ENCODE measurements around the gene ARPC3. TPM values are rescaled to one million over a fixed set of nuclear protein-coding genes. Genes with fewer than 3 reads are reported as not detected.
"Not testable (repeated sequence)": the region's sequence is repeated elsewhere in the genome, so short reads cannot be mapped to it uniquely, and the experiment has no call there.

Gene ARPC3
- total and polyA plus RNA-seq, 9 of the 15 experiments (the other 6 are each of a cell fraction or from before 2014, with no cell fraction given) = 74.2 to 575 (median 345) TPM

- H3K79me2 ChIP-seq (ENCODE audit: control insufficient read depth, insufficient read depth, low read length); H3K9ac ChIP-seq (ENCODE audit: insufficient read depth in 1 of 2, low read depth in 2 of 2, low read length in 2 of 2); BruUV-seq (replicated peaks); ATAC-seq; H3K36me3 ChIP-seq (ENCODE audit: control insufficient read depth, insufficient read depth, low read length); H3K9me1 ChIP-seq (ENCODE audit: control insufficient read depth, insufficient read depth, low read length); H3K4me3 ChIP-seq; H3K27ac ChIP-seq (ENCODE audit: extremely low read depth, low read depth, low read length); H3K9me3 ChIP-seq (replicated peaks; ENCODE audit: control insufficient read depth, insufficient read depth, low read depth, low read length); H3K4me2 ChIP-seq (ENCODE audit: insufficient read depth, low read length); H2AFZ ChIP-seq (ENCODE audit: low read depth, low read length); FAIRE-seq; H4K20me1 ChIP-seq (replicated peaks; ENCODE audit: control insufficient read depth, insufficient read depth, low read length); CTCF ChIA-PET (ENCODE audit: low intra/inter-chr PET ratio); H3K27me3 ChIP-seq (ENCODE audit: control insufficient read depth in 2 of 2, insufficient read depth in 2 of 2, low read length in 2 of 2); POLR2A ChIA-PET; DNase-seq (ENCODE audit: extremely low read depth in 1 of 4, low spot score in 3 of 4): not testable (repeated sequence)
- WGBS (ENCODE audit: insufficient coverage, low coverage, missing lambda C conversion rate) = 85% methylated on average over 8 of the region's 15 CpGs
- in situ Hi-C loops (cut with MboI) = loop anchor here (5.0 to 10.0 kb wide), 2 partner anchors 62 to 325 kb away; no protein-coding TSS in a partner anchor
- H3K4me1 ChIP-seq (replicated peaks in 1 of 2; ENCODE audit: control insufficient read depth in 2 of 2, insufficient read depth in 2 of 2, low read length in 2 of 2) = peaks cover 7 to 18% of the 10 kb centered on the region in 2 experiments; a peak in 4 of 5 replicates
- intact Hi-C loops (cut with micrococcal nuclease) = loop anchor here (5.0 kb wide), 1 partner anchor 42 kb away; no protein-coding TSS in a partner anchor
Observed at GRCh38 chr12:110429676-110430075, 20.5 kb downstream of the ARPC3 start.

GRCh38 chr12:110426406-110426805, 23.7 kb downstream of the ARPC3 start:
- DNase-seq (ENCODE audit: extremely low read depth in 1 of 4, low spot score in 3 of 4) (no peak), FAIRE-seq (no peak), ATAC-seq (no peak)
- H3K9me3 ChIP-seq (replicated peaks; ENCODE audit: control insufficient read depth, insufficient read depth, low read depth, low read length) = no peaks in the 10 kb centered on the region
- H3K4me3 ChIP-seq = no peak overlapping the region
- POLR2A ChIA-PET = no interaction called here
- H3K27ac ChIP-seq (ENCODE audit: extremely low read depth, low read depth, low read length) = no peak overlapping the region
- no peaks in the 10 kb centered on the region for H4K20me1 ChIP-seq (replicated peaks; ENCODE audit: control insufficient read depth, insufficient read depth, low read length)
- intact Hi-C loops (cut with micrococcal nuclease) (no loop called here), in situ Hi-C loops (cut with MboI) (loop anchor here (10.0 kb wide), 1 partner anchor 322 kb away; no protein-coding TSS in a partner anchor)
- peaks cover 12 to 18% of the 10 kb centered on the region in 2 experiments; a peak in 4 of 5 replicates for H3K4me1 ChIP-seq (replicated peaks in 1 of 2; ENCODE audit: control insufficient read depth in 2 of 2, insufficient read depth in 2 of 2, low read length in 2 of 2)
- H3K4me2 ChIP-seq (ENCODE audit: insufficient read depth, low read length) = no peak overlapping the region
- H3K9ac ChIP-seq (ENCODE audit: insufficient read depth in 1 of 2, low read depth in 2 of 2, low read length in 2 of 2) = no peak overlapping the region
- TF ChIP-seq ADNP (tag; IDR thresholded peaks at IDR 0.05) (peak; percentile 45; the same call in 1 of the 2 replicates), SMARCA4 (IDR thresholded peaks at IDR 0.05) (0 out of 2 replicates have a peak, but pooled peaks have one; percentile 34), TEAD4 (IDR thresholded peaks at IDR 0.05; ENCODE audit: low read length) (peak; percentile 51; the same call in 1 of the 2 replicates), TEAD4 (CRISPR knock-in tag; IDR thresholded peaks at IDR 0.05; ENCODE audit: borderline replicate concordance) (no peak), MEIS2 (IDR thresholded peaks at IDR 0.05; ENCODE audit: partially characterized antibody) (peak; percentile 65), GABPB2 (CRISPR knock-in tag; conservative IDR thresholded peaks at IDR 0.05) (no peak), NR2C1 (IDR thresholded peaks at IDR 0.05) (no peak), NR2C1 (tag; IDR thresholded peaks at IDR 0.05) (no peak), CBFA2T3 (IDR thresholded peaks at IDR 0.05) (peak; percentile 42), ARID1B (IDR thresholded peaks at IDR 0.05) (peak; percentile 49), TCF3 (CRISPR knock-in tag; IDR thresholded peaks at IDR 0.05) (peak; percentile 52), ZNF668 (CRISPR knock-in tag; IDR thresholded peaks at IDR 0.05) (no peak), NR1H2 (CRISPR knock-in tag; IDR thresholded peaks at IDR 0.05) (no peak), RFX1 (IDR thresholded peaks at IDR 0.05) (no peak), TAL1 (IDR thresholded peaks at IDR 0.05) (peak; percentile 35), PBX2 (CRISPR knock-in tag; IDR thresholded peaks at IDR 0.05; ENCODE audit: low read depth) (no peak), PBX2 (tag; conservative IDR thresholded peaks at IDR 0.05; ENCODE audit: low read depth) (peak; percentile 40; the same call in 1 of the 2 replicates)
- no peaks in the 10 kb centered on the region for H3K79me2 ChIP-seq (ENCODE audit: control insufficient read depth, insufficient read depth, low read length)
- H2AFZ ChIP-seq (ENCODE audit: low read depth, low read length) = peak overlapping the region; percentile 74; the same call in 1 of the 2 replicates
- H3K27me3 ChIP-seq (ENCODE audit: control insufficient read depth in 2 of 2, insufficient read depth in 2 of 2, low read length in 2 of 2) = no peaks in the 10 kb centered on the region
- CTCF ChIA-PET (ENCODE audit: low intra/inter-chr PET ratio) = interaction anchor here (0.6 kb wide), 1 partner anchor 428 kb away, joined by 5 read pairs; no protein-coding TSS in a partner anchor
- H3K9me1 ChIP-seq (ENCODE audit: control insufficient read depth, insufficient read depth, low read length) = no peaks in the 10 kb centered on the region
- no TSS peak for BruUV-seq (replicated peaks)
- 0% methylated on average over 3 of the region's 3 CpGs for WGBS (ENCODE audit: insufficient coverage, low coverage, missing lambda C conversion rate)
- no peaks in the 10 kb centered on the region for H3K36me3 ChIP-seq (ENCODE audit: control insufficient read depth, insufficient read depth, low read length)
